GM19463 (cell line): ENCODE data around the gene SEMA5B.
A peak's percentile ranks its signal among the peaks of the same experiment; 100 is the strongest.

ENCODE experiments used
- ATAC-seq: cut with Tn5 transposase; IDR thresholded peaks from one replicate; pipeline ENCODE4 v1.9.1; 2021; ENCODE audit warnings: mild to moderate bottlenecking, moderate library complexity; ENCODE audit not compliant: unreplicated experiment

SEMA5B gene

GRCh38 chr3:122977746-122978466, 49.7 kb downstream of the SEMA5B start:
- ATAC-seq = no peak

DNA sequence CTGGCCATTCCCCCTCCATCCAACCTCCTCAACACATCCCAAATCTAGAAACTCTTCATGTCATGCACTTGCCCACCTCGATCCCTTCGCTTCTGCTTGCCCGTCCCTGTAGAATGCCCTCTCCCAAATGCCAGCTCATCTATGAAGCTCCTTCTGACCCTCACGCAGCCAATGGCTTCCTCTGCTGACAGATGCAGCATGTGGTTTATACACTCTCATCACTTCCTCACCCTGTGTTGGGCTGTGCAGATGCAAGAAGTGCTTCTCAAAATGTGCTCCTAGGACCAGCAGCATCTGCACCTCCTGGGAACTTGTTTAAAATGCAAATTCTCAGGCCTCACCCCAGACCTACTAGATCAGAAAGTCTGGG, 51.7 kb downstream of the SEMA5B start:
- ATAC-seq = peak; percentile 39

- ATAC-seq = peak; percentile 73
Measured at GRCh38 chr3:122975163-122975923, 52.2 kb downstream of the SEMA5B start.

DNA sequence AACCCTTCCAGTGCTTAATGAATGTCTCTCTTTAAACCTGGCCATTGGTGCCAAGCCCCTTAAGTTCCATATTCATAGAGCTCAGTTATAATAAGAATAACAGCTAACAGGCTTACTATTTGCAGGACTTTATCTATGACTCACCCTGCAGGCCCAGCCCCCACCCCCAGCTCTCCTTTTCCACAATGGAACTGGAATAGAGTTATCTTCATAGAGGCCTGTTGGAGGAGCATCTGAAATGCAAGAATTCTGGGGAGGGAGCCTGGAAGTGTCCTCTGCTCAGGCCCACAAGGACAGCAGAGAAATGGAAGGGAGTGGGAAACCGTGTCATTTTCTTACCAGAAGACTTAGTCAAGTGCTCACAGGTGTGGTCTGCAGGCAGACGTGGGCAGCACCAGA, 52.8 kb downstream of the SEMA5B start:
- peak; percentile 16 for ATAC-seq

DNA sequence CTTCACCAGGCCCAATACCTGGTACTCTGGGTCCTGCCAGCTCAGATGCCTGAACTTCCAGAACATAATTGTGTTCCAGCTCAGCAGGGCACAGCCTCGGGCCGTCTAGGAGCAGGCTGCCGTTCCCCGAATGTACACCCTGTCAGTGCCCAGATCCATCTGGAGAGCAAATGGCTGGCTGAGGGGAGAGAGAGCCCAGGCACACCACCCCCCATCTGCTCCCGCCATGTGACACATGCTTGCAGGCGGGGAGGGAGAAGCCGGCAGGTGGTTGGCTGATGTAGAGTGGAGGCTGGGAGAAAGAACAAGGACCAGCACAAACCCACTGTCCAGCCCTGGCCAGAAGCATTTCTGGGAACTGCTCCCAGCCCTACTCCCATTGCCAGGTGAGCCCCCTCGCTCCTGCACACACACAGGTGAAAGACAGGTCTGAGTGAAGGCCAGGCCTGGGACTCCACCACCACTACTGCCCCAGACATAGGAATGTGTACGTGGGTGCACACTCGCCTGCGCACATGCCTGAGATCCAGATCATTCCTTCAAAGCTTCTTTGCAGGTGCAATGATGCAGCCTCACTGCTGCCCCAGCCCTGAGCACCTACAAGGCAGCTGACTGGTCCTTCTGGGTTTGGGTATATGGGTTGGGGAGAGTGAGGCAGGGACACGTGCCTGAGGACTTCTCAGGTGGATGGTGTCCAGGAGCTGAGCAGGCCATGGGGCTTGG, 53.5 kb downstream of the SEMA5B start:
- no peak for ATAC-seq

DNA sequence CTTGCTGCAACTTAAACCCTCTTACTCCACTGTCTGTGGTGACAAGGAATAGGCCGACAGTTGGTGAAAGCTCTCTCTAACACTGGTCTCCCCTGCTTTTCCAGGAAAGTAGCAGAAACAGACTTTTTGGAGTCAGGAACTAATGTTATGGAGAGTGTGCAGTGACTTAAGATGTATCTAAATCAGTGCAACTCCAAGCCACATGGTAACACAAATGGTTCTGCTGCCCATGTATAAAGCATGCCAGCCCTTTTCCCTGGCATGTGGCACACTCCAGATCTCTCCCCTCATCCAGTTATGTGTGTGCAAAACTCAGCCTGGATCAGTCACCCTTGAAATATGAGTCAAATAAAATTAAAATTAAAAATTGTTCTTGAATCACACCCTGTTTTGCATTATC, 55.4 kb downstream of the SEMA5B start:
- ATAC-seq = no peak

- no peak for ATAC-seq
Measured at GRCh38 chr3:122969585-122970469, 57.7 kb downstream of the SEMA5B start.

- ATAC-seq = no peak
Measured at GRCh38 chr3:122967765-122968164, 59.8 kb downstream of the SEMA5B start.

DNA sequence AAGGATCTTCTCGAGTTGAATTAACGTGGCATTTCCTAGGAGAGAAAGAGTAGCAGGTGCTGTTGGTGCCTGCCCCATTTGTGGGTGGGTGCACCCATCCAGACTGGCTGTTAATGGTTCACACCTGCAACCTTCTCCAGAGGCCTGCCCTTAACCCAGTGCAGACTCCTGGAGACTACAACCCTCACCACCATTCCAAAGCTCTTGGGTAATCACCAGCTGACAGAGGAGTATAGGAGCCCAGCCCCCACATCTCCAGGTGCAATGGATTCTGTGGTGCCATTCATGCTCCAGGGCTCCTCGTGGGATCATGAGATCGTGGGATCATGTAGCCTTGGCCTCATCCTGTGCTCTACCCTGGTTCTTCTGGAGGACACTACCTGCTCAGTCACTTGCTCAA, 60.2 kb downstream of the SEMA5B start:
- ATAC-seq = no peak

- no peak for ATAC-seq
Measured at GRCh38 chr3:122966045-122966444, 61.5 kb downstream of the SEMA5B start.

DNA sequence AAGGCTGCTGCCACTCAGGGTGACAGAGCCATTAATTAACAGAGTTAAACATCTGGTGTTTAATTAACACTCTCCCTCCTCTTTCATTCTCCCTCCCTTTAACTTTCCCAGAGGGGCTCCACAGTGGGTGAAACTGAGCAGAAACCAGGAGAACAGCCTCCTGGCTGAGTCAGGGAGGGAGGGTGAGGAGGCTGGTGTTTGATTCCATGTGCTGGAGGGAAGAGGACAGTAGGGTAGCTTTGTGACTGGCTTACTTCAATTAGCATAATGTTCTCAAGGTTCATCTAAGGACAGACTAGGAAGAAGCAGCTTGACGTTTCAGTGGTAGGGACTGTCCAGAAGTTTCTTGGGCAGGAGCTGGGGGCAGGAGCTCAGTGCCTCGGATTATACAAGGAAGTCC, 62.8 kb downstream of the SEMA5B start:
- ATAC-seq = no peak

DNA sequence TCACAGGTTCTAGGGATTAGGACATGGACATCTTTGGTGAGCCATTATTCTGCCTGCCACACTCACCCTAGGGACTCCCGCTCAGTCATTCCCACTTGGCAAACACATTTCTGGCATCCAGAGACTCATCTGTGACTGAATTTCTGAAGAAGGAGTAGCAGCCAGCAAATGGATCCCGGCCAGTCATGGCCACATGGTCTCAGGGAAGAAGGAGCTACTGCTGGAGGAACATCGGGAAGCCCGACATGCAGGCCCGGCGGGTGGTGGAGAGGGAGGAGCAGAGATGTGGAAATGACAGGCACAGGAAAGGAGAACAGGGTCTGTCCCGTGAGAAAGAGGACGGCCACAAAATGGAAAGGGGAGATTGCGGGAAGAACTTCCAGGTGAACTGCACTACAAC, 65.4 kb downstream of the SEMA5B start:
- ATAC-seq = no peak

DNA sequence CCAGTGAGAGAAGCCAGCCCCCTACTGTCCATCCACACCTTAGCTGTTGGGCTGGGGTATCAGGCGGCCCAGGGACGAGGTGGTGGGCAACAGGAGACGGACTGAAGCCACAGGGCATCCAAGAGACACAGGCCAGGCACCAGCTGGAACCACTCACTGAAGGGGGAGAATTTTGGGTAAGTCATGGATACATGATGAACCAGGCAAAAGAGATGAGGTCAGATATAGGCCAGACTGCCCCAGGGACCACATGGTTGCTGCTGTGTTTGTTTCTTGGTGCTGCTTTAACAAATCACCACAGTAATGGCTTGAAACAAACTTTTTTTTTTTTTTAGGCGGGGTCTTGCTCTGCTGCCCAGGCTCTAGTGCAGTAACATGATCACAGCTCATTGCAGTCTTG, 66.4 kb downstream of the SEMA5B start:
- peak; percentile 47 for ATAC-seq

GRCh38 chr3:122960652-122961051, 66.9 kb downstream of the SEMA5B start:
- no peak for ATAC-seq

DNA sequence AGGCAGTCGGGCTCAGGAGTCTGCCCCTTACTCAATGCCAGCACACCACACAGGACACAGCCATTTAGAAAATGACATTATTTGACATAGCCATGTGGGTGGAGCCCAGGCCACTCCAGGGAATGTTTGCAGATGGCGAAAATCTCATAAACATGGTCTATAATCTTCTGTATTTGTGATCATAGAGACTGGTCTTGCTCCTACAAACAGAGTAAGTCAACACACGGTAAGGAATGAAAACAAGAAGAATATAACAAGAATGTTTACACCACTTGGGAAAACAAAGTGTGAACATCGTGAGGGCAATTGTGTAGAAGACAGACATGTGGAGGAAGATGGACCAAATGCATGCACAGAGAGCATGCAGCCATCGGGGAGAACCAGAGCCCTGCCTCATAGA, 68.2 kb downstream of the SEMA5B start:
- ATAC-seq = no peak

DNA sequence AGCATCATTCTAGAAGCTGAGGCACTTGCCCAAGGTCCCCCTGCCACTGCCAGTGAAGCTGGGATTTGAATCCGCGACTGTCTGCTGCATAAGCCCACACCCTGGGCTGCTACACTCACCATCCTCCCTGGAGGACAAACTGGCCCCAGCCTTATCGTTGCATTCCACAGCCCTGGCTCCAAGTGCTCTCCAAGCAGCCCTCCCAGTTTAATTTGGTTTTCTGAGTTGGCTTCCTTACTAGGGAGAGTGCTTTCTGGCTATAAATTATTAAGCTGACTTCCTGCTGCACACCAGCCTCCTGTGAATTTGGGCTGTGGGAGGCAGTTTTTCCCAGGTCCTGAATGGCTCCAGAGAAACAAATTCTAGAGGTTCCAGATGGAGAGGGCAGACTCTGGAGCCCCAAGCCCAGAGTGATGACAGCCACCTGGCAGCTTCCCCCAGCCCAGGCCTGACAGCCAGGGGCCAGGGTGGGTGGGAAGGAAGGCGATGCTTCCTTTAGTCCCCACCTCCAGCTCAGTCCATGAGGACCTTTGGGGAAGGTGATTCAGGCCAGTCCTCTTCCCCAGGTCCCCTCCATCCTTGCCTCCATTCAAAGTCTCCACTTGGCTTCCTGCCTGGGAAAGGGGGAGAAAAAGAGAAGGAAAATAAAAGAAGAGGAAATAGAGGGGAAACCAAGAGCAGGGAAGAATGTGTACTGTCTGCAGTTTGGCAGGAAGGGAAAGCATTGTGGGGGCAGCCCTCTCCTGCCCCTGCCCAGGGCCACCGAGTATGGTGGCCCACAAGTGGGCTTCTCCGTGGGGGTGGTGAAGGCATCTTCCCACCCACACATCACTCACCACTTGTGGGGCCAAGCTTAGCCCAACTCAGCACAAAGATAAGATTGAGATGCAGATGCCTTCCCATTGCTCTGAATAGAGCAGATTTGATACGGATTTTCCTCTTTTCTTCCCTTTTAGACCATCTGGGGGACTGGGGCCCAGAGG, 69.6 kb downstream of the SEMA5B start:
- no peak for ATAC-seq

DNA sequence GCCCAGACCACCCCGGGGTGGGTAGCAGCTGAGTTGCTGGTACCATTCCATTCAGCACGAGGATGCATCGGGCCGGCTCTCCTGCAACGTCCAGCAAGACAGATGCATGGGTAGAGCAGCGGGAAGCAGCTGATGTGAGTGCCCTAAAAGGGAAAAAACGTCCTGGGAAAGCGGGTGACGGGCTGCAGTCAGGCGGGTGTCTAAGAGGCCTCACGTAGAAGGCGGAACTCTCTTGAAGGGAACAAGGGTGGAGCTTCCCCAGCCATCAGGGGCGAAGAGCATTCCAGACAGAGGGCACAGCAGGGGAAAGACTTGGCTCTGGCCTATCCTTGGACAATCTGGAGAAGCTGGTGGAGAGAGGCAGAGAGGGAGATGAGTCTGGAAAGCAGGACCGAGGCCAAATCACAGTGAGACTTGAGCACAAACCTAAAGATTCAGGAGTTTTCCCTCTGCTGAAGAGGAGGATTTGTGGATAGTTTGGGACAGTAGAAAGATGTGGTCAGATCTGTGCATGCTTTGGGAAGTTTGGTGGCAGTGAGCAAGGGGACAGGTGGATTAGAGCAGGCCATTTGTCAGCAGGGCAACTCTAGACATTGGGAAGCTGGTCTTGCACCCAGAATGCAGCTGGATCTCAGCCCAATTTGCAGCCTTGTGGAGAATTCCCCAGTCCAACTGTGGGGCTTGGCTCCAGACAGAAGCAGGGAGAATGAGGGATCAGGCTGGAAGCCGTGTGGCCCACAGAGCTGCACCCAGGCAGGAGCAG, 70.7 kb downstream of the SEMA5B start:
- no peak for ATAC-seq

DNA sequence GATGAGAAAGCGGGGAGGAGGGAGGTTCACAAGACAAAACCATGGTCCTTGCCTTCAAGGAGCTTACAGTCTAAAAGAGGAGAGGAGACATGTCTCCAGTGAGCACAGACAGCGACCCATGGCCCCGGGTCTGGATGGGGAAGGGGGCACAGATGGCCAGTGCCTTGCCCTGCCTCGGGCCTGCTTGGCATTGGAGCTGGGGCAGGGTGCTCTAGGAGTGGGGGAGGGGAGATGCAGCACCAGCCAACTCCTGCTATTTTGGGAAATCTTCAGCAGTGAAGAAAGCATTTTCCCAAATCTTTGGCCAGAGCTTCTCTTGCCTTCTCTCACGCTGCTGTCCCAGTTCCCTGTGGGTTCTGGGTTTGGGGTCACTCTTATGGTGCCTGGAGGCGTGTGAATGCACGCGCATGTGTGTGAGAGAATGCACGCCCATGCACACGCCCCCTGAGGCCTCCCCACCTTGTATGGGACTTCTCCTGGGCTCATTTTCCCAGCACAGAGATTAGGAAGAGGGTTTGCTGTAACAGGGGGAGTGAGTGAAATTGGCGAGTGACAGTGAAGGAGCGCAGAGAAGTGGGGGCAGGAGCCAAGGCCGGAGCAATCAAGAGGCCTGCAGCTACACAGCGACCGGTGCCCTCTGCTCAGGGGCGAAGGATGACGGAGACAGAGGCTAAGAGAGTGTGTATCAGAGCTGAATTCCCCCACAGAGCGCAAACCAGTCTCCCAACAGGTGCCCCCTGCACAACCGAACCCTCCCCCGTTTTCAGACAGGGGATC, 71.5 kb downstream of the SEMA5B start:
- no peak for ATAC-seq
